Upper lobe of right lung (tissue), 1 donor: ENCODE measurements around the gene TMEM62. TPM values are rescaled to one million over a fixed set of nuclear protein-coding genes. Genes with fewer than 3 reads are reported as not detected.
"Not testable (repeated sequence)": the region's sequence is repeated elsewhere in the genome, so short reads cannot be mapped to it uniquely, and the experiment has no call there.

Source experiments
- ATAC-seq: fragments of 200-7000 bp; cut with Tn5 transposase; one replicate; pipeline ENCODE4 v1.9.1; 2020; ENCODE audit warnings: mild to moderate bottlenecking, moderate library complexity
- DNase-seq: peaks from one replicate; pipeline ENCODE4 v3.0.0-alpha.2; 2020
- H3K27ac ChIP-seq: fragments of 200-600 bp; one replicate; pipeline ENCODE4 v1.8.0; 2022
- H3K27me3 ChIP-seq: fragments of 200-600 bp; one replicate; pipeline ENCODE4 v1.8.0; 2022; ENCODE audit warnings: mild to moderate bottlenecking
- H3K36me3 ChIP-seq: fragments of 200-600 bp; one replicate; pipeline ENCODE4 v1.8.0; 2022
- H3K4me1 ChIP-seq: fragments of 200-600 bp; one replicate; pipeline ENCODE4 v1.8.0; 2022
- H3K4me3 ChIP-seq: fragments of 200-600 bp; one replicate; pipeline ENCODE4 v1.8.0; 2022; ENCODE audit warnings: mild to moderate bottlenecking
- H3K9me3 ChIP-seq: fragments of 200-600 bp; one replicate; pipeline ENCODE4 v1.8.0; 2022
- CTCF ChIP-seq: fragments of 200-600 bp; IDR thresholded peaks from one replicate; pipeline ENCODE4 v1.8.0; 2022; ENCODE audit warnings: antibody characterized with exemption
- intact Hi-C: fragments of 100-400 bp; cut with DNase I; formaldehyde crosslinking; loops from one replicate; pipeline ENCODE4 v1.11.0; 2022
- total RNA-seq: library from RNA; stranded (reverse); fragmentation: NEBNext Ultra II Directional; extraction: Animal tissue kit (Norgen Biotek cat#: 25700); gene quantifications from one replicate; pipeline ENCODE4 v1.2.1, GENCODE V29; 2021
- donor health status: DM: no; HTN: yes; CAD: no; lungs with severe emphysema.

The TMEM62 gene
- total RNA-seq, 1 donor from 2014 or later: 28.1 TPM

GRCh38 chr15:43146184-43146583 lies 12.8 kb downstream of the TMEM62 start:
- intact Hi-C loops: no loop called here
- Histone ChIP-seq H3K4me1 (peaks cover 5% of the 10 kb centered on the region), H3K9me3 (no peaks in the 10 kb centered on the region), H3K36me3 (peaks cover 60% of the 10 kb centered on the region), H3K27me3 (no peaks in the 10 kb centered on the region), H3K27ac (no peak overlapping the region), H3K4me3 (no peak overlapping the region)
- ATAC-seq: no peak
- DNase-seq: no peak
- TF ChIP-seq CTCF: no peak

- H3K36me3 ChIP-seq: peaks cover 98% of the 10 kb centered on the region
- intact Hi-C loops: no loop called here
- ATAC-seq: no peak
Observed at GRCh38 chr15:43150191-43150929, 17.0 kb downstream of the TMEM62 start.

GRCh38 chr15:43151688-43152087 lies 18.3 kb downstream of the TMEM62 start:
- H3K4me3 ChIP-seq: no peak overlapping the region
- no peaks in the 10 kb centered on the region for H3K27me3 ChIP-seq
- H3K27ac ChIP-seq: no peak overlapping the region
- H3K4me1 ChIP-seq: no peaks in the 10 kb centered on the region
- H3K36me3 ChIP-seq: peaks cover 98% of the 10 kb centered on the region
- DNase-seq (no peak), ATAC-seq (no peak)
- no peaks in the 10 kb centered on the region for H3K9me3 ChIP-seq
- intact Hi-C loops: no loop called here
- TF ChIP-seq CTCF: no peak

More at GRCh38 chr15:43150191-43150929, 17.0 kb downstream of the TMEM62 start:
- no peak overlapping the region for H3K27ac ChIP-seq
- H3K27me3 ChIP-seq: no peaks in the 10 kb centered on the region
- H3K4me3 ChIP-seq: no peak overlapping the region
- H3K9me3 ChIP-seq: no peaks in the 10 kb centered on the region
- H3K4me1 ChIP-seq: no peaks in the 10 kb centered on the region
- TF ChIP-seq CTCF: no peak
- no peak for DNase-seq

- intact Hi-C loops: no loop called here
- H3K36me3 ChIP-seq: peaks cover 95% of the 10 kb centered on the region
Observed at GRCh38 chr15:43153269-43153668, 19.9 kb downstream of the TMEM62 start.

GRCh38 chr15:43165801-43166325 lies 32.5 kb downstream of the TMEM62 start:
- DNase-seq (no peak), ATAC-seq (no peak)
- no peak for TF ChIP-seq CTCF
- Histone ChIP-seq H3K27me3 (no peaks in the 10 kb centered on the region), H3K27ac (no peak overlapping the region), H3K4me1 (no peaks in the 10 kb centered on the region), H3K36me3 (peaks cover 56% of the 10 kb centered on the region), H3K9me3 (no peaks in the 10 kb centered on the region), H3K4me3 (no peak overlapping the region)
- intact Hi-C loops: no loop called here

More at GRCh38 chr15:43153269-43153668, 19.9 kb downstream of the TMEM62 start:
- no peaks in the 10 kb centered on the region for H3K9me3 ChIP-seq
- H3K27ac ChIP-seq: no peak overlapping the region
- no peak for ATAC-seq
- DNase-seq: no peak
- TF ChIP-seq CTCF: no peak
- H3K4me3 ChIP-seq: no peak overlapping the region
- H3K4me1 ChIP-seq: no peaks in the 10 kb centered on the region
- no peaks in the 10 kb centered on the region for H3K27me3 ChIP-seq

- H3K4me1 ChIP-seq, ATAC-seq, H3K27ac ChIP-seq, H3K27me3 ChIP-seq, H3K9me3 ChIP-seq, DNase-seq, H3K4me3 ChIP-seq, intact Hi-C loops: not testable (repeated sequence)
- H3K36me3 ChIP-seq: peaks cover 47% of the 10 kb centered on the region
Observed at GRCh38 chr15:43167261-43167660, 33.9 kb downstream of the TMEM62 start.
